Psoas muscle (tissue), 8 donors: Measurements from ENCODE around the gene ZNF668. TPM values are rescaled to one million over a fixed set of nuclear protein-coding genes. Genes with fewer than 3 reads are reported as not detected.
"Not testable (repeated sequence)": the region's sequence is repeated elsewhere in the genome, so short reads cannot be mapped to it uniquely, and the experiment has no call there.

ENCODE experiments used
- ATAC-seq, 4 donors: fragments of 200-7000 bp; cut with Tn5 transposase; one replicate each; pipeline ENCODE4 v1.9.1; 2020; ENCODE audit warnings: moderate library complexity in 3 of 4, mild to moderate bottlenecking in 2 of 4
- DNase-seq, 2 donors: peaks; one replicate each; pipeline ENCODE4 v3.0.0-alpha.2; 2020
- H3K27ac ChIP-seq: fragments of 200-600 bp; one replicate; pipeline ENCODE4 v1.8.0; 2022
- H3K27me3 ChIP-seq, 3 donors: fragments of 200-600 bp in 1 of 3; one replicate each; pipeline versions ENCODE4 v1.6.1 to v1.8.0; 2013 to 2022; ENCODE audit warnings: low read length in 2 of 3, mild to moderate bottlenecking in 2 of 3, moderate library complexity in 1 of 3; ENCODE audit not compliant: insufficient read depth in 3 of 3
- H3K36me3 ChIP-seq, 2 donors: fragments of 200-600 bp in 1 of 2; one replicate each; pipeline versions ENCODE4 v1.6.1 to v1.8.0; 2013 to 2022; ENCODE audit warnings: low read depth in 1 of 2, mild to moderate bottlenecking in 1 of 2, moderate library complexity in 1 of 2; ENCODE audit not compliant: insufficient read depth in 1 of 2
- H3K4me1 ChIP-seq: fragments of 200-600 bp; one replicate; pipeline ENCODE4 v1.8.0; 2022
- H3K4me3 ChIP-seq: fragments of 200-600 bp; one replicate; pipeline ENCODE4 v1.8.0; 2022; ENCODE audit warnings: mild to moderate bottlenecking
- H3K9me3 ChIP-seq: fragments of 200-600 bp; one replicate; pipeline ENCODE4 v1.8.0; 2022
- WGBS, 3 donors: extraction: QIAGEN DNeasy Blood & Tissue Kit; methylation state at CpG; one replicate each; pipeline versions ENCODE4 v1.1.6 to v1.1.7; 2013; 5-methylcytosine and 5-hydroxymethylcytosine counted together
- intact Hi-C, 2 donors: fragments of 100-400 bp; cut with DNase I; formaldehyde crosslinking; loops; one replicate each; pipeline versions ENCODE4 v1.11.0 to v1.14.2; 2022
- polyA plus RNA-seq, 3 donors: library from polyadenylated mRNA; stranded (reverse); fragments of 200-250 nt; gene quantifications; one replicate each; pipeline ENCODE4 v1.2.3, GENCODE V29; 2013
- total RNA-seq, 4 donors: library from RNA; stranded (reverse); fragmentation: NEBNext Ultra II Directional in 2 of 4; extraction: Animal tissue kit (Norgen Biotek cat#: 25700) in 2 of 4; gene quantifications; one replicate each; pipeline versions ENCODE4 v1.2.1 to v1.2.4, GENCODE V29; 2021 to 2023
- TF ChIP-seq, protein P1 (sequence below): fragments of 200-600 bp; IDR thresholded peaks from one replicate; pipeline ENCODE4 v1.8.0; 2022; ENCODE audit warnings: antibody characterized with exemption
- donor health status: healthy with polysubstance abuse.
- donor health status: DM: no; HTN: no; CAD: no; lungs with moderate emphysema.
- donor health status: Bipolar disorder and iron deficiency.
- donor health status: healthy.
- donor health status: DM: yes; HTN: yes; CAD: no.
- donor health status: DM: no; HTN: no; CAD: no.
- donor health status: DM: no; HTN: no; CAD: no.
- donor health status: DM: yes; HTN: yes; CAD: no.

Gene ZNF668
- total and polyA plus RNA-seq, 7 donors, result 5.3 to 12.3 (median 7.2) TPM

DNA sequence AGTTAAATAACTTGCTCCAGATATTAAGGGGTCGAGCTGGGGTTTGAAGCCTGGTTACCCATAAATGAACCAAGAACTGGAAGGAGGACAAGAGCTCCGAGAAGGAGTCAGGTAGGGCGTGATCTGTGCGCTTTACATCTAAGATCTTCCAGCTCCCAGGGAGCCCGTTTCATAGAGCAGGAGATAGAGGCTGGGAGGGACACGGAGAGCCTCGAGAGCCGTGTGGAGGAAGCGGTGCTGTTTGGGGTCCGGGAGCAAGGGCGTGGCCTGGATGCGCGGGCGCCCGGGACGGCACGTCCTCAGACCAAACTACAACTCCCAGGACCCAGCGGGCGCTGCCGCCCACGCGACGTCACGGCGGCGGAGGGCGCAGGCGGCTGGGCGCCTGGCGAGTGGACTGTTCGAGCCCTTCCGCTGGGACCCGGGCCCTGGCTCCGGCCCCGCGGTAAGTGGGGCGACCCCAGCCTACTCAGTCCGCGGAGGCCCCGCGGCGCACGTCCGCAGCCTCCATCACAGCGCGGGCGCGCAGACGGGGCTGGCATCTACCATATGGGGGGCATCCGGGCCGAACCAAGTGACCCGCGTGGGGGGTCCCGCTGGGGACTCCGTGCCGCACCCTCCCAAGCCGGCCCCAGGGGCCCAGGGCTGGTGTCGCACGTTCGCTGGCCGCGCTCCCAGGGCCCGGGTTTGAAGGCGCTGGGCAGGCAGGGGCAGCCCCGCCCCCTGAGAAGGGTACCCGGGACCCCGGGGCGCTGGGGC lies 34.2 kb upstream of the ZNF668 start, which contains the start of gene BCKDK:
Gene BCKDK, plus strand, starts transcription at position 352 of the 759 bp plus-strand sequence. CDS start 838 bp downstream, outside the sequence.
- Histone ChIP-seq H3K36me3 (peaks cover 2 to 29% of the 10 kb centered on the region in 2 donors), H3K9me3 (no peaks in the 10 kb centered on the region), H3K27me3 (no peaks in the 10 kb centered on the region), H3K27ac (peak within 1 kb of the TSS; percentile 90), H3K4me3 (peak within 1 kb of the TSS; percentile 86), H3K4me1 (peaks cover 32% of the 10 kb centered on the region)
- TF ChIP-seq, protein P1, sequence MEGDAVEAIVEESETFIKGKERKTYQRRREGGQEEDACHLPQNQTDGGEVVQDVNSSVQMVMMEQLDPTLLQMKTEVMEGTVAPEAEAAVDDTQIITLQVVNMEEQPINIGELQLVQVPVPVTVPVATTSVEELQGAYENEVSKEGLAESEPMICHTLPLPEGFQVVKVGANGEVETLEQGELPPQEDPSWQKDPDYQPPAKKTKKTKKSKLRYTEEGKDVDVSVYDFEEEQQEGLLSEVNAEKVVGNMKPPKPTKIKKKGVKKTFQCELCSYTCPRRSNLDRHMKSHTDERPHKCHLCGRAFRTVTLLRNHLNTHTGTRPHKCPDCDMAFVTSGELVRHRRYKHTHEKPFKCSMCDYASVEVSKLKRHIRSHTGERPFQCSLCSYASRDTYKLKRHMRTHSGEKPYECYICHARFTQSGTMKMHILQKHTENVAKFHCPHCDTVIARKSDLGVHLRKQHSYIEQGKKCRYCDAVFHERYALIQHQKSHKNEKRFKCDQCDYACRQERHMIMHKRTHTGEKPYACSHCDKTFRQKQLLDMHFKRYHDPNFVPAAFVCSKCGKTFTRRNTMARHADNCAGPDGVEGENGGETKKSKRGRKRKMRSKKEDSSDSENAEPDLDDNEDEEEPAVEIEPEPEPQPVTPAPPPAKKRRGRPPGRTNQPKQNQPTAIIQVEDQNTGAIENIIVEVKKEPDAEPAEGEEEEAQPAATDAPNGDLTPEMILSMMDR, result no peak
- ATAC-seq (peak; percentile 62 to 74 (median 69)), DNase-seq (peak; percentile 85 to 86)
- WGBS, 3 donors, result 3 to 4% (median 3%) methylated on average over 62 to 68 of the region's 68 CpGs
- intact Hi-C loops, result loop anchor here (5.0 kb wide), 2 partner anchors 34 to 344 kb away; no protein-coding TSS in a partner anchor

GRCh38 chr16:31107465-31107867 lies 33.4 kb upstream of the ZNF668 start:
- intact Hi-C loops, result loop anchor here (5.0 kb wide), 2 partner anchors 35 to 345 kb away; no protein-coding TSS in a partner anchor
- no peak for DNase-seq
- no peaks in the 10 kb centered on the region for H3K9me3 ChIP-seq
- peak overlapping the region; percentile 90 for H3K27ac ChIP-seq
- H3K27me3 ChIP-seq, result no peaks in the 10 kb centered on the region
- H3K4me3 ChIP-seq, result no peak overlapping the region
- peaks cover 24% of the 10 kb centered on the region for H3K4me1 ChIP-seq
- ATAC-seq, result no peak
- TF ChIP-seq, protein P1, result no peak
- WGBS, 3 donors, result 94 to 95% (median 94%) methylated on average over 6 of the region's 6 CpGs
- peaks cover under 1 to 27% of the 10 kb centered on the region in 2 donors for H3K36me3 ChIP-seq

DNA sequence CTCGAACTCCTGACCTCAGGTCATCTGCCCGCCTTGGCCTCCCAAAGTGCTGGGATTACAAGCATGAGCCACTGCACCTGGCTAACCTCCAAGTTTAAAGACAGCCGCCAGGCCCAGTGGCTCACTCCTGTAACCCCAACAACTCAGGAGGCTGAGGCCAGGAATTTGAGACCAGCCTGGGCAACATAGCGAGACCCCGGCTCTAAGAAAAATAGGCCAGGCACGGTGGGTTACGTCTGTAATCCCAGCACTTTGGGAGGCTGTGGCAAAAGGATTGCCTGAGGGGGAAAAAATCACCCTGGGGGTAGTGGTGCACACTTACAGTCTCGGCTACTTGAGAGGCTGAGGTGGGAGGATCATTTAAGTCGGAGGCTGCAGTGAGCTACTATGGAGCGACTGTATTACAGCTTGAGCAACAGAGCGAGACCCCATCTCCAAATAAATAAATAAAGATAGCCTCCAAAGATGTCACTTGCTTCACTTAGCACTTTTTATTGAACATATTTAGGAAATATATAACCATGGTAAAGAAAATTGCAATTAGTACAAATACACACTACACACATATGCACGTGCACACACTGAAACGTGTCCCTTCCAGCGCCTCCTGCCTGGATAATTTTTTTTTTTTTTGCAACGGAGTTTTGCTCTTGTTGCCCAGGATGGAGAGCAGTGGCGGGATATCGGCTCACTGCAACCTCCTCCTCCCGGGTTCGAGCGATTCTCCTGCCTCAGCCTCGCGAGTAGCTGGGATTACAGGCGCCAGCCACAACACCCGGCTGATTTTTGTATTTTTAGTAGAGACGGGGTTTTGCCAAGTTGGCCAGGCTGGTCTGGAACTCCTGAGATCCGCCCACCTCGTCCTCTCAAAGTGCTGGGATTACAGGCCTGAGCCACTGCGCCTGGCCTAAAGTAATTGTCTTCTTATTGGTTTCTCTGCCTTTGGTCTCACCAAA lies 32.7 kb upstream of the ZNF668 start:
- Histone ChIP-seq H3K9me3 (no peaks in the 10 kb centered on the region), H3K27ac (peak overlapping the region; percentile 90), H3K36me3 (peaks cover 0 to 20% of the 10 kb centered on the region in 2 donors), H3K27me3 (no peaks in the 10 kb centered on the region), H3K4me3 (no peak overlapping the region), H3K4me1 (peaks cover 21% of the 10 kb centered on the region)
- TF ChIP-seq, protein P1, result no peak
- intact Hi-C loops, result loop anchor here (5.0 kb wide), 2 partner anchors 36 to 346 kb away; no protein-coding TSS in a partner anchor
- 71 to 84% (median 76%) methylated on average over 28 of the region's 28 CpGs for WGBS, 3 donors
- peak in 2 of 4 donors; percentile 3 to 12 for ATAC-seq
- DNase-seq, result peak in 1 of 2 donors; percentile 51

DNA sequence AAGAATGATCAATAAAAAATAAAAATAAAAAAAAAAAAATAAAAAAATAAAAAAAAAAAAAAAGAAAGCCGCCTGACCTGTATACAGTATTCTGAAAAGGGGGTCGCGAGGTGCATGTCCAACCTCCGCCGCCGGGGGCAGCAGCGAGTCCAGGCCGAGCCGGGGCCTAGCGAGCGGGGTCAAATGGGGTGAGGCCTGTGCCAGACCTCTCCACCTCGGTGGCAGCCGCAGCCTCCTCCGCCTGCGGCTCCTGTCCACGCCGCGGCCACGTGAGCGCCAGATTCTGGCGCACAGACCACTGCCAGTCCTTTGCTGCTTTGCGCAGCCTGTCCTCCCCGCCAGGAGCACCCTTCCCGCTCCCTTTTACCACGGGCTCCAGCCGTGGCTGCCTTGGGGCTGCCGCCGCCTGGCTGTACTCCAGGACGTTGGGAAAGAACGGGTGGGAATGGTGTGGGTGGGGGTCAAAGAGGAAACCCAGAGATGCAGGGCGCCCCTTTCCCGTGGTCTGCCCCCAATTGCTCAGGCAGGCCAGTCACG lies 31.7 kb upstream of the ZNF668 start:
- intact Hi-C loops, result loop anchor here (5.0 kb wide), 2 partner anchors 37 to 347 kb away; no protein-coding TSS in a partner anchor
- H3K4me3 ChIP-seq, result peak overlapping the region; percentile 51
- peak overlapping the region; percentile 81 for H3K27ac ChIP-seq
- peaks cover 21% of the 10 kb centered on the region for H3K4me1 ChIP-seq
- TF ChIP-seq, protein P1, result peak; percentile 80
- H3K27me3 ChIP-seq, result no peaks in the 10 kb centered on the region
- peaks cover 0 to 10% of the 10 kb centered on the region in 2 donors for H3K36me3 ChIP-seq
- peak; percentile 91 to 96 for DNase-seq
- H3K9me3 ChIP-seq, result no peaks in the 10 kb centered on the region
- WGBS, 3 donors, result 6 to 8% (median 7%) methylated on average over 26 to 33 of the region's 33 CpGs
- ATAC-seq, result peak; percentile 93 to 95 (median 94)

DNA sequence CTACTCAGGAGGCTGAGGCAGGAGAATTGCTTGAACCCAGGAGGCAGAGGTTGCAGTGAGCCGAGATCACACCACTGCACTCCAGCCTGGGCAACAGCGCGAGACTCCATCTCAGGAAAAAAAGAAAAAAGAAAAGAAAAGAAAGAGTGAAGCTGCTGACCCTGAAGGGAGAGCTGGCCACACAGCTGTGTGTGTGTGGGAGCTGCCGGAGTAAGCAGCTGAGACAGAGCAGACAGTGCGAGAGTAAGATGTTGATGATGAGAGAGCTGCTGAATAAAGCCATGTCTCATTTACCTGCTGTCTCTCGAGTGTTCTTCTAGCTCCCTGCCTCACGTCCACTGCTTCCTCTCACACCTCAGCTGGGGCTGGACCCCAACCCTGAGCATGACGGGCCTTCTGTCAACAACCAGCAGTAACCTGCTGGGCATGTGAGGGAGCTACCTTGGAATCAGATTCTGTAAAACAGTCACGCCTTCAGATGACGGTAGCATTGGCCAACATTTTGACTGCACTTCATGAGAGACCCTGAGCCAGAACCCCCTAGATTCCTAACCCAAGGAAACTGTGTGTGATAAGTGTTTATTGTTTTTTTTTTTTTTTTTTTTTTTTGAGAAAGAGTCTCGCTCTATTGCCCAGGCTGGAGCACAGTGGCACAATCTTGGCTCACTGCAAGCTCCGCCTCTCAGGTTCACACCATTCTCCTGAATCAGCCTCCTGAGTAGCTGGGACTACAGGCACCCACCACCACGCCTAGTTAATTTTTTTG lies 27.0 kb upstream of the ZNF668 start:
- H3K9me3 ChIP-seq, H3K27ac ChIP-seq, ATAC-seq, H3K4me1 ChIP-seq, H3K36me3 ChIP-seq, intact Hi-C loops, H3K27me3 ChIP-seq, DNase-seq, H3K4me3 ChIP-seq: not testable (repeated sequence)
- WGBS, 3 donors, result 84 to 86% (median 84%) methylated on average over 13 of the region's 13 CpGs
